Karpas-422 (cell line): ENCODE results near the gene RALY. TPM values are rescaled to one million over a fixed set of nuclear protein-coding genes. Genes with fewer than 3 reads are reported as not detected.

Experiments used
- DNase-seq: peaks from one replicate; pipeline ENCODE4 v3.0.0-alpha.2; 2015
- H2AFZ ChIP-seq: fragments of 200-600 bp; sonication (generic); 2 replicates; pipeline ENCODE4 v1.6.1; 2014; ENCODE audit warnings: antibody characterized with exemption, low read length, mixed read lengths
- H3K27ac ChIP-seq: fragments of 200-600 bp; sonication (generic); 2 replicates; pipeline ENCODE4 v1.5.1; 2014; ENCODE audit warnings: mild to moderate bottlenecking, low read length, moderate library complexity
- H3K27me3 ChIP-seq: fragments of 200-600 bp; sonication (generic); 2 replicates; pipeline ENCODE4 v1.6.1; 2014; ENCODE audit warnings: low read length, mixed read lengths
- H3K36me3 ChIP-seq: fragments of 200-600 bp; sonication (generic); 2 replicates; pipeline ENCODE4 v1.6.1; 2014; ENCODE audit warnings: low read length, mixed read lengths; ENCODE audit not compliant: insufficient read depth
- H3K4me1 ChIP-seq: fragments of 200-600 bp; sonication (generic); 2 replicates; pipeline ENCODE4 v1.6.1; 2014; ENCODE audit warnings: mild to moderate bottlenecking, low read length, mixed read lengths
- H3K4me2 ChIP-seq: fragments of 200-600 bp; sonication (generic); 2 replicates; pipeline ENCODE4 v1.6.1; 2014; ENCODE audit warnings: low read length, low read depth, mild to moderate bottlenecking; ENCODE audit not compliant: poor library complexity, severe bottlenecking
- H3K4me3 ChIP-seq: fragments of 200-600 bp; sonication (generic); 2 replicates; pipeline ENCODE4 v1.5.1; 2014; ENCODE audit warnings: mild to moderate bottlenecking, antibody characterized with exemption, low read length, mixed read lengths
- H3K79me2 ChIP-seq: fragments of 200-600 bp; sonication (generic); 2 replicates; pipeline ENCODE4 v1.6.1; 2014; ENCODE audit warnings: mild to moderate bottlenecking, low read length, mixed read lengths
- H3K9ac ChIP-seq: fragments of 200-600 bp; sonication (generic); 2 replicates; pipeline ENCODE4 v1.6.0; 2014; ENCODE audit warnings: low read length
- H3K9me2 ChIP-seq: fragments of 200-600 bp; sonication (generic), shearing (Covaris generic); replicated peaks from 2 replicates; pipeline ENCODE4 v1.6.0; 2014; ENCODE audit warnings: mild to moderate bottlenecking, low read length, moderate library complexity; ENCODE audit not compliant: insufficient read depth
- H3K9me3 ChIP-seq: fragments of 300-700, 200-600 bp; sonication (generic); 2 replicates; pipeline ENCODE4 v1.6.1; 2014; ENCODE audit warnings: low read length, mixed read lengths
- H4K20me1 ChIP-seq: fragments of 200-600 bp; sonication (generic); 2 replicates; pipeline ENCODE4 v1.6.1; 2014; ENCODE audit warnings: mild to moderate bottlenecking, antibody characterized with exemption, low read length, low read depth; ENCODE audit not compliant: insufficient read depth
- total RNA-seq: library from RNA; depleted of rRNA; stranded (reverse); fragments of >200 nt; shearing (Covaris generic); gene quantifications from 2 replicates; pipeline ENCODE4 v1.2.3, GENCODE V29; 2014; ENCODE audit warnings: low replicate concordance

RALY gene
- total RNA-seq, 1 experiment from 2014 or later: 78.8 TPM

- H3K4me3 ChIP-seq: peak overlapping the region; percentile 88
- H3K36me3 ChIP-seq: peaks cover 29% of the 10 kb centered on the region; the same call in 1 of the 2 replicates
- peaks cover 44% of the 10 kb centered on the region for H3K79me2 ChIP-seq
- peak; percentile 56 for DNase-seq
- no peaks in the 10 kb centered on the region for H3K9me3 ChIP-seq
- H3K4me1 ChIP-seq: peaks cover 37% of the 10 kb centered on the region
- H4K20me1 ChIP-seq: peaks cover 30% of the 10 kb centered on the region
- no peaks in the 10 kb centered on the region for H3K27me3 ChIP-seq
- peak overlapping the region; percentile 97 for H2AFZ ChIP-seq
- H3K4me2 ChIP-seq: peak overlapping the region; percentile 97
- H3K27ac ChIP-seq: peak overlapping the region; percentile 56; the same call in 1 of the 2 replicates
- H3K9ac ChIP-seq: peak overlapping the region; percentile 87
- no peaks in the 10 kb centered on the region for H3K9me2 ChIP-seq
Measured at GRCh38 chr20:34112600-34113101, 118.9 kb downstream of the RALY start.

GRCh38 chr20:34114809-34115208, 121.1 kb downstream of the RALY start:
- Histone ChIP-seq H3K36me3 (peaks cover 9% of the 10 kb centered on the region; the same call in 1 of the 2 replicates), H3K9me2 (no peaks in the 10 kb centered on the region), H3K27ac (no peak overlapping the region), H3K9ac (no peak overlapping the region), H3K9me3 (no peaks in the 10 kb centered on the region), H2AFZ (no peak overlapping the region), H3K79me2 (peaks cover 22% of the 10 kb centered on the region), H3K4me2 (no peak overlapping the region), H3K27me3 (no peaks in the 10 kb centered on the region), H4K20me1 (peaks cover 13% of the 10 kb centered on the region), H3K4me1 (peaks cover 16% of the 10 kb centered on the region), H3K4me3 (no peak overlapping the region)
- peak; percentile 34 for DNase-seq

GRCh38 chr20:34115232-34115631, 121.5 kb downstream of the RALY start:
- Histone ChIP-seq H3K4me2 (no peak overlapping the region), H3K4me1 (peaks cover 12% of the 10 kb centered on the region)

GRCh38 chr20:34120213-34120612, 126.5 kb downstream of the RALY start:
- H3K36me3 ChIP-seq: no peaks in the 10 kb centered on the region
- no peaks in the 10 kb centered on the region for H3K9me3 ChIP-seq
- H2AFZ ChIP-seq: no peak overlapping the region
- H3K4me3 ChIP-seq: no peak overlapping the region
- H3K9me2 ChIP-seq: no peaks in the 10 kb centered on the region
- no peaks in the 10 kb centered on the region for H3K27me3 ChIP-seq
- no peak overlapping the region for H3K27ac ChIP-seq
- H3K9ac ChIP-seq: no peak overlapping the region
- no peaks in the 10 kb centered on the region for H3K79me2 ChIP-seq
- H3K4me1 ChIP-seq: peaks cover 10% of the 10 kb centered on the region
- no peak for DNase-seq
- H3K4me2 ChIP-seq: no peak overlapping the region
- H4K20me1 ChIP-seq: no peaks in the 10 kb centered on the region

More at GRCh38 chr20:34115232-34115631, 121.5 kb downstream of the RALY start:
- Histone ChIP-seq H2AFZ (no peak overlapping the region), H3K9ac (no peak overlapping the region), H3K27me3 (no peaks in the 10 kb centered on the region), H3K27ac (no peak overlapping the region), H3K4me3 (no peak overlapping the region), H3K36me3 (peaks cover 6% of the 10 kb centered on the region; the same call in 1 of the 2 replicates), H3K9me2 (no peaks in the 10 kb centered on the region), H3K79me2 (peaks cover 18% of the 10 kb centered on the region), H4K20me1 (peaks cover 10% of the 10 kb centered on the region), H3K9me3 (no peaks in the 10 kb centered on the region)
- peak; percentile 12 for DNase-seq

GRCh38 chr20:34122274-34122980, 128.7 kb downstream of the RALY start:
- peak; percentile 11 for DNase-seq
- peaks cover 10% of the 10 kb centered on the region for H3K4me1 ChIP-seq
- H4K20me1 ChIP-seq: no peaks in the 10 kb centered on the region
- H3K9ac ChIP-seq: no peak overlapping the region
- H2AFZ ChIP-seq: no peak overlapping the region
- H3K36me3 ChIP-seq: no peaks in the 10 kb centered on the region
- no peaks in the 10 kb centered on the region for H3K9me3 ChIP-seq
- no peak overlapping the region for H3K4me2 ChIP-seq
- no peaks in the 10 kb centered on the region for H3K79me2 ChIP-seq
- H3K27ac ChIP-seq: no peak overlapping the region
- H3K4me3 ChIP-seq: no peak overlapping the region
- no peaks in the 10 kb centered on the region for H3K27me3 ChIP-seq
- H3K9me2 ChIP-seq: no peaks in the 10 kb centered on the region

GRCh38 chr20:34123309-34123708, 129.6 kb downstream of the RALY start:
- no peak overlapping the region for H3K4me2 ChIP-seq
- no peaks in the 10 kb centered on the region for H3K9me2 ChIP-seq
- no peak overlapping the region for H3K4me3 ChIP-seq
- no peak overlapping the region for H3K9ac ChIP-seq
- H3K27me3 ChIP-seq: no peaks in the 10 kb centered on the region
- no peak overlapping the region for H3K27ac ChIP-seq
- no peaks in the 10 kb centered on the region for H3K36me3 ChIP-seq
- no peak overlapping the region for H2AFZ ChIP-seq
- peak; percentile 30 for DNase-seq
- peaks cover 10% of the 10 kb centered on the region for H3K4me1 ChIP-seq
- H3K9me3 ChIP-seq: no peaks in the 10 kb centered on the region
- H3K79me2 ChIP-seq: no peaks in the 10 kb centered on the region
- no peaks in the 10 kb centered on the region for H4K20me1 ChIP-seq

- Histone ChIP-seq H3K9me2 (no peaks in the 10 kb centered on the region), H2AFZ (no peak overlapping the region), H3K9ac (no peak overlapping the region), H3K4me1 (peaks cover 13% of the 10 kb centered on the region), H3K79me2 (no peaks in the 10 kb centered on the region), H3K27ac (no peak overlapping the region), H3K4me3 (no peak overlapping the region), H3K9me3 (no peaks in the 10 kb centered on the region), H4K20me1 (no peaks in the 10 kb centered on the region), H3K4me2 (no peak overlapping the region), H3K27me3 (no peaks in the 10 kb centered on the region), H3K36me3 (no peaks in the 10 kb centered on the region)
- peak; percentile 73 for DNase-seq
Measured at GRCh38 chr20:34124469-34125249, 130.9 kb downstream of the RALY start.

GRCh38 chr20:34127792-34128191, 134.1 kb downstream of the RALY start:
- Histone ChIP-seq H3K9ac (no peak overlapping the region), H3K9me3 (no peaks in the 10 kb centered on the region)

More at GRCh38 chr20:34127792-34128191, 134.1 kb downstream of the RALY start:
- Histone ChIP-seq H3K4me1 (peaks cover 13% of the 10 kb centered on the region), H3K4me2 (no peak overlapping the region), H3K27ac (no peak overlapping the region), H3K27me3 (no peaks in the 10 kb centered on the region), H3K79me2 (no peaks in the 10 kb centered on the region), H2AFZ (no peak overlapping the region), H3K36me3 (no peaks in the 10 kb centered on the region), H3K9me2 (no peaks in the 10 kb centered on the region), H3K4me3 (no peak overlapping the region), H4K20me1 (no peaks in the 10 kb centered on the region)
- no peak for DNase-seq
